Mesenchymal stem cell (in vitro differentiated cells and primary cell): ENCODE results near the gene TACR1.

ENCODE experiments used
- DNase-seq: peaks from one replicate; pipeline ENCODE4 v3.0.0-alpha.2; 2013
- H2AFZ ChIP-seq: one replicate; pipeline ENCODE4 v1.6.1; 2013; ENCODE audit warnings: low read depth, mild to moderate bottlenecking, control low read depth, inconsistent platforms, low read length, moderate library complexity
- H2AK5ac ChIP-seq: 2 replicates; pipeline ENCODE4 v1.6.1; 2013; ENCODE audit warnings: low read length, moderate library complexity, mild to moderate bottlenecking, inconsistent platforms; ENCODE audit not compliant: severe bottlenecking
- H2BK120ac ChIP-seq: one replicate; pipeline ENCODE4 v1.6.1; 2013; ENCODE audit warnings: low read depth, mild to moderate bottlenecking, inconsistent platforms, low read length, moderate library complexity
- H2BK12ac ChIP-seq, 2 experiments: one replicate each; pipeline ENCODE4 v1.6.1; 2013; ENCODE audit warnings: inconsistent platforms in 2 of 2, low read length in 2 of 2, mild to moderate bottlenecking in 2 of 2, moderate library complexity in 2 of 2, control low read depth in 1 of 2
- H2BK15ac ChIP-seq: one replicate; pipeline ENCODE4 v1.6.1; 2013; ENCODE audit warnings: mild to moderate bottlenecking, low read depth, inconsistent platforms; ENCODE audit not compliant: poor library complexity, severe bottlenecking
- H2BK5ac ChIP-seq: 2 replicates; pipeline ENCODE4 v1.6.1; 2013; ENCODE audit warnings: low read depth, mild to moderate bottlenecking, low read length, control low read depth, inconsistent platforms; ENCODE audit not compliant: poor library complexity, severe bottlenecking
- H3K14ac ChIP-seq, 2 experiments: one replicate each; pipeline ENCODE4 v1.6.1; 2013; ENCODE audit warnings: inconsistent platforms in 2 of 2, low read length in 2 of 2, control low read depth in 1 of 2, mild to moderate bottlenecking in 1 of 2, moderate library complexity in 1 of 2
- H3K18ac ChIP-seq, 2 experiments: one replicate each; pipeline ENCODE4 v1.6.1; 2013; ENCODE audit warnings: inconsistent platforms in 2 of 2, low read length in 2 of 2, control low read depth in 1 of 2, low read depth in 1 of 2, mild to moderate bottlenecking in 1 of 2
- H3K23ac ChIP-seq, 2 experiments: one replicate each; pipeline ENCODE4 v1.6.1; 2013; ENCODE audit warnings: inconsistent platforms in 2 of 2, low read length in 2 of 2, mild to moderate bottlenecking in 2 of 2, moderate library complexity in 2 of 2, control low read depth in 1 of 2
- H3K27ac ChIP-seq: 2 replicates; pipeline ENCODE4 v1.5.1; 2013; ENCODE audit warnings: mild to moderate bottlenecking, moderate library complexity, low read length, control low read depth, inconsistent platforms; ENCODE audit not compliant: poor library complexity, severe bottlenecking
- H3K27me3 ChIP-seq, 2 experiments: 2 replicates each; pipeline versions ENCODE4 v1.6.1 to v1.7.0; 2013; ENCODE audit warnings: low read length in 2 of 2, mild to moderate bottlenecking in 2 of 2, moderate library complexity in 2 of 2, control low read depth in 1 of 2, inconsistent platforms in 1 of 2; ENCODE audit not compliant: control insufficient read depth in 1 of 2, insufficient read depth in 1 of 2
- H3K36me3 ChIP-seq, 2 experiments: 2 replicates each; pipeline versions ENCODE4 v1.6.1 to v1.7.0; 2013; ENCODE audit warnings: low read length in 2 of 2, control low read depth in 1 of 2, inconsistent platforms in 1 of 2, low read depth in 1 of 2, mild to moderate bottlenecking in 1 of 2; ENCODE audit not compliant: insufficient read depth in 2 of 2, control insufficient read depth in 1 of 2
- H3K4ac ChIP-seq, 2 experiments: one replicate each; pipeline ENCODE4 v1.6.1; 2013; ENCODE audit warnings: inconsistent platforms in 2 of 2, low read length in 2 of 2, mild to moderate bottlenecking in 2 of 2, moderate library complexity in 2 of 2, control low read depth in 1 of 2, low read depth in 1 of 2
- H3K4me1 ChIP-seq: 2 replicates; pipeline ENCODE4 v1.6.1; 2013; ENCODE audit warnings: low read depth, low read length, control low read depth; ENCODE audit not compliant: control insufficient read depth, insufficient read depth
- H3K4me2 ChIP-seq: 2 replicates; pipeline ENCODE4 v1.6.1; 2013; ENCODE audit warnings: low read length, mild to moderate bottlenecking, inconsistent platforms; ENCODE audit not compliant: poor library complexity, severe bottlenecking
- H3K4me3 ChIP-seq, 2 experiments: 2 replicates each; pipeline versions ENCODE4 v1.5.1 to v1.7.0; 2013; ENCODE audit warnings: low read length in 2 of 2, mild to moderate bottlenecking in 2 of 2, control low read depth in 1 of 2, low read depth in 1 of 2; ENCODE audit not compliant: insufficient read depth in 1 of 2
- H3K79me1 ChIP-seq: replicated peaks from 2 replicates; pipeline ENCODE4 v1.6.1; 2013; ENCODE audit warnings: mild to moderate bottlenecking, control low read depth, low read length, inconsistent platforms; ENCODE audit not compliant: poor library complexity, severe bottlenecking
- H3K9ac ChIP-seq: 2 replicates; pipeline ENCODE4 v1.7.0; 2013; ENCODE audit warnings: mild to moderate bottlenecking, low read length, moderate library complexity
- H3K9me3 ChIP-seq: 2 replicates; pipeline ENCODE4 v1.7.0; 2013; ENCODE audit warnings: mild to moderate bottlenecking, low read length; ENCODE audit not compliant: control insufficient read depth
- H4K8ac ChIP-seq: one replicate; pipeline ENCODE4 v1.6.1; 2013; ENCODE audit warnings: inconsistent platforms, mild to moderate bottlenecking, low read length, moderate library complexity
- H4K91ac ChIP-seq: one replicate; pipeline ENCODE4 v1.6.1; 2013; ENCODE audit warnings: mild to moderate bottlenecking, low read length, inconsistent platforms
- WGBS: methylation state at CpG from one replicate; pipeline ENCODE4 v1.1.7; 2013; ENCODE audit warnings: mixed read lengths; 5-methylcytosine and 5-hydroxymethylcytosine counted together

TACR1 gene

GRCh38 chr2:75226617-75227016 lies 27.3 kb upstream of the TACR1 start:
- no peak overlapping the region for H3K4me2 ChIP-seq
- no peak overlapping the region for H3K4ac ChIP-seq
- no peak overlapping the region for H3K18ac ChIP-seq
- no peak overlapping the region for H3K9ac ChIP-seq
- no peak for DNase-seq
- H3K36me3 ChIP-seq = no peaks in the 10 kb centered on the region
- H2BK12ac ChIP-seq = no peak overlapping the region
- H4K91ac ChIP-seq = no peak overlapping the region
- 100% methylated on average over 3 of the region's 3 CpGs for WGBS
- H3K79me1 ChIP-seq = no peaks in the 10 kb centered on the region
- no peak overlapping the region for H3K27ac ChIP-seq
- H2BK15ac ChIP-seq = no peak overlapping the region
- no peak overlapping the region for H2BK5ac ChIP-seq
- H2AFZ ChIP-seq = no peak overlapping the region
- no peak overlapping the region for H2BK120ac ChIP-seq
- H3K27me3 ChIP-seq = no peaks in the 10 kb centered on the region
- H3K4me3 ChIP-seq = no peak overlapping the region
- H3K4me1 ChIP-seq = no peaks in the 10 kb centered on the region
- H2AK5ac ChIP-seq = no peak overlapping the region
- H3K14ac ChIP-seq = no peak overlapping the region
- no peak overlapping the region for H3K23ac ChIP-seq
- no peaks in the 10 kb centered on the region for H3K9me3 ChIP-seq
- no peak overlapping the region for H4K8ac ChIP-seq

DNA sequence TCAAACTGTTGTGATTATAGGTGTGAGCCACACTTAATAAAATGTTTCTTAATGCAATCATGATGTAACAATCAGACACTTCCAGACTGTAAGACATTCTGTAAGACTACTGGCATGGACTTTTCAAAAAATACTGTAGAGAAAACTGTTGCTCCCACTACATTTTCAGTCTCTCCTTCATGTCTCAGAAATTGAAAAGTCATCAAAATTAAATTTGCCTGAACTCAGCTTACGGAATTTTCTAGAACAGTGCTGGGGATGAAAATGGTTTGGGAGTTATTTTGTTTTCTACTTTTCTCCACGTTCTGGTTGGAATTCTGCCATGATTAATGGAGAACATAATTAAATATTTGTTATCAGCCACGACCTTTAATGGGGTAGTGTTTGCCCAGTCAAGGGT lies 26.8 kb upstream of the TACR1 start:
- no peak overlapping the region for H4K91ac ChIP-seq
- no peak overlapping the region for H3K4me3 ChIP-seq
- no peak overlapping the region for H3K27ac ChIP-seq
- H3K4me2 ChIP-seq = no peak overlapping the region
- H2BK5ac ChIP-seq = no peak overlapping the region
- H3K14ac ChIP-seq = no peak overlapping the region
- H4K8ac ChIP-seq = no peak overlapping the region
- no peak overlapping the region for H2AFZ ChIP-seq
- H2AK5ac ChIP-seq = no peak overlapping the region
- no peak overlapping the region for H2BK12ac ChIP-seq
- H3K79me1 ChIP-seq = no peaks in the 10 kb centered on the region
- no peak overlapping the region for H2BK120ac ChIP-seq
- H2BK15ac ChIP-seq = no peak overlapping the region
- no peak for DNase-seq
- H3K23ac ChIP-seq = no peak overlapping the region
- no peaks in the 10 kb centered on the region for H3K27me3 ChIP-seq
- no peak overlapping the region for H3K18ac ChIP-seq
- no peak overlapping the region for H3K4ac ChIP-seq
- no peaks in the 10 kb centered on the region for H3K9me3 ChIP-seq
- no peaks in the 10 kb centered on the region for H3K4me1 ChIP-seq
- H3K36me3 ChIP-seq = no peaks in the 10 kb centered on the region
- WGBS = 0% methylated on average over 1 of the region's 3 CpGs
- H3K9ac ChIP-seq = no peak overlapping the region

DNA sequence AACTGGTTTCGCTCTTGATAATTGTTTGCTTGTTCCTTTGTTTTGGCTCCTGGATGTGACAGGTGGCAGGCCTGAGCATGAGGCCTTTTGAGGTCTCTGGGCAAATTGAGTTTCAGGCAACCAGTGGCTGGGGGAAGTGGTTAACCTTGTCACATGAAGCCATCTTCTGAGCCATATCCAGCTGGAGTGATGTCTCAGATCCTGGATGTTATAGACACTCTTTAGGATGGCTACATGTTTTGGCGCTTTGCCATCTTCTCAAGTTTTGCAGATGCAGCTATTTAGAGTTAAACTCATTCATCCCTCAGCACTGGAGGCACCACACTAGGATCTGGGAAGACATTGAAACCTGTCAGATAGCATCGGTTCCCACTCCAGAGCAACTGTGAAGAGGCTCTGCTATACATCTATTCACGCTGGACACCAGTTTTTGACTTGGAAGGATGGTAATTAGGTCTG lies 25.3 kb upstream of the TACR1 start:
- WGBS = 100% methylated on average over 3 of the region's 4 CpGs
- H3K27ac ChIP-seq = no peak overlapping the region

DNA sequence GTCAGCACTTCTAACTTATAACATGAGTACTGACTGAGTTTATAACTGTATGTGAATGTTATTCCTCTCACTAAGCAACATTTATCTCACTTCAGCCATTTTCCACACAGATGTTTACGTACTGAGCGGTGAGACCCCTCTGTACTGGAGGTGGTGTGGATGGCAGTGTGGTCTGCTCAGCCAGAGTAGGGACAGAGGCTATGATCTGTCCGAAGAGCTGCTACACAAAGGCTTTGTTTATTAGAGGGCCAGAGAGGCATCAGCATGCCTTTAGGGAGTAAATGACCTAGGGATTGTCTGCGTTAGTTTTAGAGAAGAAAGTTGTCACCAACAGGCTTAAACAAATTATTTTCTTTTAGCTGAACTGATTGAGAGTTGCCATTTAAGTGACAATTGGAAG lies 23.2 kb upstream of the TACR1 start:
- no peak overlapping the region for H2AFZ ChIP-seq
- peak; percentile 9 for DNase-seq
- H3K36me3 ChIP-seq = no peaks in the 10 kb centered on the region
- H3K14ac ChIP-seq = no peak overlapping the region
- H3K27me3 ChIP-seq = no peaks in the 10 kb centered on the region
- 75% methylated on average over 3 of the region's 4 CpGs for WGBS
- peak overlapping the region in 1 of 2 experiments; percentile 45 for H3K18ac ChIP-seq
- no peak overlapping the region for H3K4me2 ChIP-seq
- H2BK12ac ChIP-seq = peak overlapping the region; percentile 8 to 9
- no peaks in the 10 kb centered on the region for H3K79me1 ChIP-seq
- H4K8ac ChIP-seq = peak overlapping the region; percentile 35
- no peak overlapping the region for H2BK120ac ChIP-seq
- no peak overlapping the region for H3K27ac ChIP-seq
- no peaks in the 10 kb centered on the region for H3K4me1 ChIP-seq
- H2BK15ac ChIP-seq = no peak overlapping the region
- peak overlapping the region; percentile 34 for H4K91ac ChIP-seq
- no peak overlapping the region for H3K4me3 ChIP-seq
- H2AK5ac ChIP-seq = no peak overlapping the region
- no peak overlapping the region for H3K23ac ChIP-seq
- H2BK5ac ChIP-seq = no peak overlapping the region
- H3K9ac ChIP-seq = no peak overlapping the region
- peaks cover 6% of the 10 kb centered on the region for H3K9me3 ChIP-seq
- peak overlapping the region in 1 of 2 experiments; percentile 57 for H3K4ac ChIP-seq

More for the DNA sequence above, 25.3 kb upstream of the TACR1 start:
- Histone ChIP-seq H2BK15ac (no peak overlapping the region), H3K23ac (no peak overlapping the region), H4K8ac (no peak overlapping the region), H3K4ac (peak overlapping the region in 1 of 2 experiments; percentile 67), H3K14ac (no peak overlapping the region), H2BK120ac (no peak overlapping the region), H3K9me3 (peaks cover 6% of the 10 kb centered on the region), H4K91ac (no peak overlapping the region), H3K36me3 (no peaks in the 10 kb centered on the region), H3K79me1 (no peaks in the 10 kb centered on the region), H3K27me3 (no peaks in the 10 kb centered on the region), H2AK5ac (no peak overlapping the region), H2BK5ac (no peak overlapping the region), H3K4me2 (no peak overlapping the region), H3K4me3 (no peak overlapping the region), H2AFZ (no peak overlapping the region), H3K9ac (no peak overlapping the region), H3K4me1 (no peaks in the 10 kb centered on the region), H2BK12ac (no peak overlapping the region), H3K18ac (peak overlapping the region in 1 of 2 experiments; percentile 37)
- DNase-seq = peak; percentile 10
